COR-L47 (cell line): ENCODE results near the gene PCBP3.

Experiments used
- DNase-seq: peaks from one replicate; lab custom pipeline; 2025; lab: John Stamatoyannopoulos, UW

Gene PCBP3

GRCh38 chr21:45931397-45931969, 288.0 kb downstream of the PCBP3 start:
- DNase-seq: no peak

- no peak for DNase-seq
Observed at GRCh38 chr21:45932922-45933502, 289.5 kb downstream of the PCBP3 start.

GRCh38 chr21:45934085-45934484, 290.6 kb downstream of the PCBP3 start:
- no peak for DNase-seq

- DNase-seq: no peak
Observed at GRCh38 chr21:45934554-45934953, 291.0 kb downstream of the PCBP3 start.

GRCh38 chr21:45935628-45936027, 292.1 kb downstream of the PCBP3 start:
- no peak for DNase-seq

GRCh38 chr21:45937721-45938452, 294.4 kb downstream of the PCBP3 start:
- DNase-seq: no peak

GRCh38 chr21:45938453-45938755, 294.9 kb downstream of the PCBP3 start:
- no peak for DNase-seq

- no peak for DNase-seq
Observed at GRCh38 chr21:45938811-45939520, 295.4 kb downstream of the PCBP3 start.

GRCh38 chr21:45939521-45940045, 296.1 kb downstream of the PCBP3 start:
- DNase-seq: no peak

GRCh38 chr21:45940091-45940490, 296.6 kb downstream of the PCBP3 start:
- DNase-seq: no peak

- no peak for DNase-seq
Observed at GRCh38 chr21:45940621-45941337, 297.3 kb downstream of the PCBP3 start.

GRCh38 chr21:45941338-45941710, 297.8 kb downstream of the PCBP3 start:
- no peak for DNase-seq

GRCh38 chr21:45941717-45942546, 298.4 kb downstream of the PCBP3 start:
- DNase-seq: no peak

GRCh38 chr21:45942755-45943629, 299.5 kb downstream of the PCBP3 start:
- DNase-seq: no peak

- no peak for DNase-seq
Observed at GRCh38 chr21:45943630-45944540, 300.4 kb downstream of the PCBP3 start.

- no peak for DNase-seq
Observed at GRCh38 chr21:45944601-45945000, 301.1 kb downstream of the PCBP3 start.

- no peak for DNase-seq
Observed at GRCh38 chr21:45945066-45945867, 301.7 kb downstream of the PCBP3 start.

- no peak for DNase-seq
Observed at GRCh38 chr21:45945868-45946210, 302.3 kb downstream of the PCBP3 start.
